SK-MEL-5 (cell line): ENCODE measurements around the gene DNAH7. TPM values are rescaled to one million over a fixed set of nuclear protein-coding genes. Genes with fewer than 3 reads are reported as not detected.

Experiments used
- DNase-seq: peaks from one replicate; pipeline ENCODE4 v3.0.0-alpha.2; 2016; ENCODE audit warnings: low read depth, low spot score
- in situ Hi-C: cut with HindIII; loops from 2 replicates; pipeline ENCODE4 v1.10.0; 2016; ENCODE audit warnings: low sequenced_read_pairs, high pct_unique_total_duplicates, low pct_unique_long_range_greater_than_20kb
- total RNA-seq: library from RNA; depleted of rRNA; stranded (reverse); fragments of >200 nt; shearing (Covaris generic); gene quantifications from 2 replicates; pipeline ENCODE4 v1.2.3, GENCODE V29; 2014

The DNAH7 gene
- total RNA-seq, 1 experiment from 2014 or later, result 0.37 TPM

- in situ Hi-C loops, result no loop called here
- DNase-seq, result no peak
Measured at GRCh38 chr2:196086517-196087368, 18.1 kb upstream of the DNAH7 start.

- in situ Hi-C loops, result no loop called here
- DNase-seq, result no peak
Measured at GRCh38 chr2:196083601-196084000, 15.0 kb upstream of the DNAH7 start.

- in situ Hi-C loops, result no loop called here
- DNase-seq, result no peak
Measured at GRCh38 chr2:196080526-196080925, 11.9 kb upstream of the DNAH7 start.

GRCh38 chr2:196079052-196079451, 10.4 kb upstream of the DNAH7 start:
- in situ Hi-C loops, result no loop called here
- DNase-seq, result no peak

- peak; percentile 11 for DNase-seq
- in situ Hi-C loops, result no loop called here
Measured at GRCh38 chr2:196077821-196078220, 9.2 kb upstream of the DNAH7 start.

GRCh38 chr2:196076778-196077568, 8.3 kb upstream of the DNAH7 start:
- in situ Hi-C loops, result no loop called here
- no peak for DNase-seq

- in situ Hi-C loops, result no loop called here
- DNase-seq, result no peak
Measured at GRCh38 chr2:196075196-196075595, 6.6 kb upstream of the DNAH7 start.

GRCh38 chr2:196074631-196075030, 6.0 kb upstream of the DNAH7 start:
- in situ Hi-C loops, result no loop called here
- DNase-seq, result no peak

- DNase-seq, result no peak
- in situ Hi-C loops, result no loop called here
Measured at GRCh38 chr2:196073521-196073920, 4.9 kb upstream of the DNAH7 start.

- DNase-seq, result no peak
- in situ Hi-C loops, result no loop called here
Measured at GRCh38 chr2:196067088-196067382, 1.6 kb downstream of the DNAH7 start.

- in situ Hi-C loops, result no loop called here
- peak; percentile 53 for DNase-seq
Measured at GRCh38 chr2:196066291-196067087, 2.1 kb downstream of the DNAH7 start.

GRCh38 chr2:196063773-196064172, 4.9 kb downstream of the DNAH7 start:
- DNase-seq, result no peak
- in situ Hi-C loops, result no loop called here

GRCh38 chr2:196059491-196059960, 9.1 kb downstream of the DNAH7 start:
- in situ Hi-C loops, result no loop called here
- peak; percentile 4 for DNase-seq

GRCh38 chr2:196054631-196055030, 14.0 kb downstream of the DNAH7 start:
- DNase-seq, result no peak
- in situ Hi-C loops, result no loop called here

GRCh38 chr2:196046123-196046917, 22.3 kb downstream of the DNAH7 start:
- no peak for DNase-seq
- in situ Hi-C loops, result no loop called here

GRCh38 chr2:196041786-196042185, 26.9 kb downstream of the DNAH7 start:
- no peak for DNase-seq
- in situ Hi-C loops, result no loop called here

GRCh38 chr2:196040218-196040617, 28.4 kb downstream of the DNAH7 start:
- in situ Hi-C loops, result no loop called here
- DNase-seq, result no peak
